ENCODE measurements around the gene IL17F.

IL17F gene

DNA sequence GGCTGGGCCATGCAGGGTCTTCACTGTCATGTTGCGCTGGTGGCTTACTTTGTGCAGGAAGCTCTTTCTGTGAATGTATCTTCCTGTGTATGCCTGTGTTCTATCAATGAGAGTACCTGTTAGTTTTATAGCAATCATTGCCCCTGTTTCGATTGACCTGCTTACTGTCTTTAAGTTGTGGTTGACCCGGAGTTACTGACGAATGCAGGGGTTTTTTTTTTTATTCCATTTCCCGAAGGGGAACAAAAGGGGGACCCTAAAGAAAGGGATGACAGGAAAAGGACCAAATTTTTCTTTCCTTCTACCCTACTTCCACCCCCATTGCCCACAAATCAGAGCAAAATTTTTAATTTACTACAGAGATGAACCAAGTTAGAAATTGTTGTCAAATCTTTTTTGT lies at the start of gene IL17F:
Gene IL17F, minus strand, starts transcription at position 101 of the 400 bp plus-strand sequence. Its CDS starts 71 bp downstream, at position 30.
- DNase-seq (ENCODE audit: low read depth, low spot score): no peak
- CTCF ChIA-PET: no interaction called here
- no peak within 1 kb of the TSS for H3K4me3 ChIP-seq (ENCODE audit: low read depth, low read length)
- TF ChIP-seq, protein P1, sequence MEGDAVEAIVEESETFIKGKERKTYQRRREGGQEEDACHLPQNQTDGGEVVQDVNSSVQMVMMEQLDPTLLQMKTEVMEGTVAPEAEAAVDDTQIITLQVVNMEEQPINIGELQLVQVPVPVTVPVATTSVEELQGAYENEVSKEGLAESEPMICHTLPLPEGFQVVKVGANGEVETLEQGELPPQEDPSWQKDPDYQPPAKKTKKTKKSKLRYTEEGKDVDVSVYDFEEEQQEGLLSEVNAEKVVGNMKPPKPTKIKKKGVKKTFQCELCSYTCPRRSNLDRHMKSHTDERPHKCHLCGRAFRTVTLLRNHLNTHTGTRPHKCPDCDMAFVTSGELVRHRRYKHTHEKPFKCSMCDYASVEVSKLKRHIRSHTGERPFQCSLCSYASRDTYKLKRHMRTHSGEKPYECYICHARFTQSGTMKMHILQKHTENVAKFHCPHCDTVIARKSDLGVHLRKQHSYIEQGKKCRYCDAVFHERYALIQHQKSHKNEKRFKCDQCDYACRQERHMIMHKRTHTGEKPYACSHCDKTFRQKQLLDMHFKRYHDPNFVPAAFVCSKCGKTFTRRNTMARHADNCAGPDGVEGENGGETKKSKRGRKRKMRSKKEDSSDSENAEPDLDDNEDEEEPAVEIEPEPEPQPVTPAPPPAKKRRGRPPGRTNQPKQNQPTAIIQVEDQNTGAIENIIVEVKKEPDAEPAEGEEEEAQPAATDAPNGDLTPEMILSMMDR (IDR thresholded peaks at IDR 0.05; ENCODE audit: insufficient read depth, low read length, missing control alignments): no peak
- POLR2A ChIA-PET: no interaction called here

DNA sequence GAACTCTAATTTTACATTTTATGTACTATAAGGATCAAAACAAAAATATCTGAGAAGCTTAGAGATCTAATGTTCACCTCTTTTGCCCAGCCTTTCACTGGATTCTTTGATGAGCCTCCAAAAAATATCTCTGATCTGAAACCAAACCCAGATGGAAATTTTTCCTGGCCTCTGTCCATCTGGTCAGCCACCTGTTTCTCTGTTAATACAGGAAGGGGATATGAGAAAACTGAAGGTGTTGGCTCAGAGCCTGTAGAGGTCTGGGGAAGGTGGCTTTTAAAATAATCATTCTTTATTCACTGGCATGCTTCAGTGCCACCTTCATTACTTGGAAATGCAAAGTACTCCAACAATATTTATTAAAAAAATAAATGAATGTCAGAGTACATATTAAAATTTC lies 48.8 kb upstream of the IL17F start:
- no peak overlapping the region for H3K4me3 ChIP-seq (ENCODE audit: low read depth, low read length)
- ChIA-PET POLR2A (no interaction called here), CTCF (interaction anchor here (1.1 to 1.8 kb wide), 3 partner anchors 11 to 107 kb away, joined by 3 to 6 read pairs (median 3); no protein-coding TSS in a partner anchor)
- DNase-seq (ENCODE audit: low read depth, low spot score): no peak
- TF ChIP-seq, protein P1 (IDR thresholded peaks at IDR 0.05; ENCODE audit: insufficient read depth, low read length, missing control alignments): no peak

DNA sequence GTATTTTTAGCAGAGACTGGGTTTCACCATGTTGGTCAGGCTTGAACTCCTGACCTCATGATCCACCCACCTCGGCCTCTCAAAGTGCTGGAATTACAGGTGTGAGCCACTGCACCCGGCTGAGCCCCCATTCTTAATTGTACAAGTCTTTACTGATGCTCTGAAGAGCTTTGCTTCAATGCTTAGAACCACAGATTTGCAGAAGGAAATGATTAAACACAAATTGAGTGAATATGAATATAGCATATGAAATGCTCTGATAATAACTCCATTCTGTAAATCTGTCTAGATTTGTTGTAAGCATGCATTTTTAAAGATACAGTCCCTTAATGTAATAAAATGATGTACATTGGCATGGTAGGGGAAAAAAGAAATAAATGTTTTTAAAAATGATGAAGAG lies 44.5 kb upstream of the IL17F start:
- TF ChIP-seq, protein P1 (IDR thresholded peaks at IDR 0.05; ENCODE audit: insufficient read depth, low read length, missing control alignments): no peak
- ChIA-PET POLR2A (no interaction called here), CTCF (interaction anchor here (0.9 to 10.0 kb wide), 4 partner anchors 11 to 372 kb away, joined by 3 to 299 read pairs (median 4); no protein-coding TSS in a partner anchor)
- no peak overlapping the region for H3K4me3 ChIP-seq (ENCODE audit: low read depth, low read length)
- DNase-seq (ENCODE audit: low read depth, low spot score): no peak

DNA sequence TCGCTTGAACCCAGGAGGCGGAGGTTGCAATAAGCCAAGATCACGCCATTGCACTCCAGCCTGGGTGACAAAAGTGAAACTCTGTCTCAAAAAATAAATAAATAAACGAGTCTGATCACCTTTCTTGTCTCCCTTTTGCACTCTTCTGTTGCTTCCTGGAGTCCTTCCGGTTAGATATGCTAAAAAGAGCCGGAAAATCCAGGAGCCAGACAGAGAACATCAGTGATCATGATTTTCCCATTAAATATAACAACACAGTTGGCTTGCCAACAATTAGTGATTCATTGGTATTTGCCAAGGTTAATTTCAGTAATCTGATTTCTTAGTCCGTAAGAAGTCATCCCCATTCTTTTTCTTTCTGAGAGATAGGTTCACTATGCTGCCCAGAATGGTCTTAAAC lies 43.9 kb upstream of the IL17F start:
- TF ChIP-seq, protein P1 (IDR thresholded peaks at IDR 0.05; ENCODE audit: insufficient read depth, low read length, missing control alignments): no peak
- CTCF ChIA-PET: interaction anchor here (1.4 to 10.0 kb wide), 3 partner anchors 75 to 114 kb away, joined by 3 to 299 read pairs (median 25); partner anchors contain the start of gene PAQR8
- H3K4me3 ChIP-seq (ENCODE audit: low read depth, low read length): no peak overlapping the region
- DNase-seq (ENCODE audit: low read depth, low spot score): no peak
- POLR2A ChIA-PET: no interaction called here

DNA sequence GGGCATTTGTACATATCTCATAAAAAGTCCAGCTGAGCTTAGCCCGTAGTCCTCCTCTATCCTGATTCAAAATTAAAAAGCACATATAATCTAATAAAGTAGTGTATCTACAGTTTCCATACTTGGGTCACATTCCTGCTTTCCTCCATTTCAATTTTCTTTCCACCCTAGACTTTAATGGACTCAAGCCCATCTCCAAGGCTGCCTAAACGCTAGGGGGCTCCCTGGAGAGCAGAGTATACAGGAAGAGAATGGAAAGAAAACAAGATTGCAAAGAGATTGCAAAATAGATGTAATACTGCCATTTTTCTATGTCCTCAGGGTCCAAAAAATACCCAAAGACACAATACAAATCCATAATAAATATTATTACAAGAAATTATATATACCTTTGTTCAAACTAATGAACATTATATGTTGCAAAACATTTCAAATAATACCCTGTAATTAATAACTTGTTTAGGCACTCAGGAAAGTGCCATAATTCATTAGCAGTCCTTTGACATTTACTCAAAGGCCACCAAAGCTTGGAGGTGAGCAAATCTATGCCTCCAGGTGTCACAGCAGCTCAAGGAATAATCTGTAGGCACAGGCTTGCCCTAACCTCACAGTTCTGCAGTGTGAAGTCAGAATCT lies 42.6 kb upstream of the IL17F start:
- ChIA-PET POLR2A (no interaction called here), CTCF (interaction anchor here (0.6 to 10.0 kb wide), 26 partner anchors 8 to 1409 kb away, joined by 3 to 299 read pairs (median 4); partner anchors contain the start of gene PAQR8)
- no peak overlapping the region for H3K4me3 ChIP-seq (ENCODE audit: low read depth, low read length)
- DNase-seq (ENCODE audit: low read depth, low spot score): peak; percentile 12
- TF ChIP-seq, protein P1 (IDR thresholded peaks at IDR 0.05; ENCODE audit: insufficient read depth, low read length, missing control alignments): peak; percentile 82

DNA sequence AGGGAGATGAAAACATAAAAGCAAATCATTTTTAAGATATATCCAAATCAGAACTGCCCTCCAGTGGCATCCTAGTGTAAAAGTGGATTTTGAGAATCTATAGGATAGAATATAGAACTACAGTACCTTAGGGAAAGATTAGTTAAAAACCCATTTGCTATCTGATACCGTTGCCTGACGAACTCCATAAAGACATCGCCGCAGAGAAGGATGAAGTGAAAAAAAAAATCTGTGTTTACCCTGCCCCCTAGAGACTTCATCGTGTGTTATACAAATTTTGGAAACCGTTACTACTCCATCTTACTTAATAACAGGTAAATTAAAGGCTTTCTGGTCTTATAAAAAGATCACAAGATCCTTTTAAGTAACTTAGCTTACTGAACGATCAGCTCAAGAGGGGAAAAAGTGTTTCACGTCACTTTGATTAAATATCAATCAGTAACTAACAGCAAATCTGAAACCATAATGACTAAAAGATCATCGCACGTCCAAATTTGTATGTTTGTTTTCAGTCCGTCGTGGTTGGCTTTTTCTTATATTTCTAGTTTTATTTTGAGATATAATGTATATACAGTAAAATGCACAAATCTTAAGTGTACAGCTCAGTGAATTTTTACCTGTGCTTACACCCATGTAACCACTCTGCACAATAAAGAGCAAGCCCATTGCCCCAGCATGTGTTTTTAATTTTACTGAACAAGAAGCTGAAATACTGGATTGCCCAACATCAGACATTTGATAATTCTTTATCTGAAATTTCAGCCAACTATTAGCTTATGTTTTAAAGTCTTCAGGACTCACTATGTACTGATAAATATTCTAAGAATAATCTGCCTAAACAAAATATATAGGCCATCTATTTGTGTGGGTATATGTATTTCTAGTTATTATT lies 41.1 kb upstream of the IL17F start:
- TF ChIP-seq, protein P1 (IDR thresholded peaks at IDR 0.05; ENCODE audit: insufficient read depth, low read length, missing control alignments): no peak
- no peak for DNase-seq (ENCODE audit: low read depth, low spot score)
- ChIA-PET POLR2A (interaction anchor here (0.6 to 1.4 kb wide), 3 partner anchors 67 to 222 kb away, joined by 3 to 5 read pairs (median 4); no protein-coding TSS in a partner anchor), CTCF (interaction anchor here (0.8 to 10.0 kb wide), 25 partner anchors 9 to 385 kb away, joined by 3 to 299 read pairs (median 5); partner anchors contain the start of genes PAQR8 and TMEM14A)
- peak overlapping the region; percentile 53 for H3K4me3 ChIP-seq (ENCODE audit: low read depth, low read length)
